Activated CD8-positive, alpha-beta T cell treated with anti-CD3 and anti-CD28 coated beads, Interleukin-2, amount 10 ng/mL, durations not matched to agents 7 days and 5 days (primary cell): Measurements from ENCODE around the gene MSI2. TPM values are rescaled to one million over a fixed set of nuclear protein-coding genes. Genes with fewer than 3 reads are reported as not detected.

ENCODE experiments used
- ATAC-seq: fragments of 150-1000 bp; cut with Tn5 transposase; one replicate; pipeline ENCODE4 v1.10.0; 2021; ENCODE audit warnings: moderate library complexity
- CTCF ChIA-PET: fragments of 350-600 bp; sonication (Branson Sonifier 250); formaldehyde crosslinking; loops from one replicate; lab custom pipeline; 2021; ENCODE audit warnings: antibody characterized with exemption; lab: Charles Lee
- POLR2A ChIA-PET: fragments of 350-600 bp; sonication (Branson Sonifier 250); formaldehyde crosslinking; loops from one replicate; lab custom pipeline; 2021; ENCODE audit warnings: antibody characterized with exemption; lab: Charles Lee
- DNase-seq: peaks from one replicate; pipeline ENCODE4 v3.0.0-alpha.2; 2020
- H3K27ac Mint-ChIP-seq: one replicate; pipeline ENCODE4 v1.8.0; 2021; ENCODE audit warnings: mild to moderate bottlenecking, mixed read lengths
- H3K27me3 Mint-ChIP-seq: one replicate; pipeline ENCODE4 v1.8.0; 2021; ENCODE audit warnings: low read depth, mixed read lengths
- H3K36me3 Mint-ChIP-seq: one replicate; pipeline ENCODE4 v1.8.0; 2021; ENCODE audit warnings: low read depth, mixed read lengths
- H3K4me1 Mint-ChIP-seq: one replicate; pipeline ENCODE4 v1.8.0; 2021; ENCODE audit warnings: low read depth, mixed read lengths
- H3K4me3 Mint-ChIP-seq: one replicate; pipeline ENCODE4 v1.8.0; 2021; ENCODE audit warnings: mild to moderate bottlenecking, mixed read lengths
- H3K9me3 Mint-ChIP-seq: one replicate; pipeline ENCODE4 v1.8.0; 2022; ENCODE audit warnings: mixed read lengths; ENCODE audit not compliant: insufficient read depth
- total RNA-seq, 2 experiments: library from RNA; stranded (reverse); gene quantifications; one replicate each; pipeline ENCODE4 v1.2.3, GENCODE V29; 2021

MSI2 gene
- total RNA-seq, 2 experiments from 2014 or later, result 123 to 125 TPM

GRCh38 chr17:57531078-57531477, 274.8 kb downstream of the MSI2 start:
- ATAC-seq (no peak), DNase-seq (no peak)
- CTCF ChIA-PET, result interaction anchor here (1.4 kb wide), 1 partner anchor 141 kb away, joined by 3 read pairs; no protein-coding TSS in a partner anchor
- POLR2A ChIA-PET, result interaction anchor here (1.0 kb wide), 1 partner anchor 13 kb away, joined by 3 read pairs; no protein-coding TSS in a partner anchor
- Mint-ChIP-seq H3K27ac (peak overlapping the region; percentile 8), H3K9me3 (no peaks in the 10 kb centered on the region), H3K27me3 (no peaks in the 10 kb centered on the region), H3K4me3 (no peak overlapping the region), H3K36me3 (peaks cover 23% of the 10 kb centered on the region), H3K4me1 (peaks cover 34% of the 10 kb centered on the region)

GRCh38 chr17:57531648-57532504, 275.6 kb downstream of the MSI2 start:
- Mint-ChIP-seq H3K36me3 (peaks cover 23% of the 10 kb centered on the region), H3K4me3 (no peak overlapping the region), H3K27ac (peak overlapping the region; percentile 52), H3K9me3 (no peaks in the 10 kb centered on the region), H3K27me3 (no peaks in the 10 kb centered on the region), H3K4me1 (peaks cover 37% of the 10 kb centered on the region)
- DNase-seq (no peak), ATAC-seq (no peak)
- ChIA-PET POLR2A (interaction anchor here (1.0 kb wide), 1 partner anchor 14 kb away, joined by 3 read pairs; no protein-coding TSS in a partner anchor), CTCF (no interaction called here)

- H3K36me3 Mint-ChIP-seq, result peaks cover 23% of the 10 kb centered on the region
- H3K27me3 Mint-ChIP-seq, result no peaks in the 10 kb centered on the region
- peaks cover 41% of the 10 kb centered on the region for H3K4me1 Mint-ChIP-seq
- POLR2A ChIA-PET, result no interaction called here
- ATAC-seq (no peak), DNase-seq (no peak)
- CTCF ChIA-PET, result interaction anchor here (0.9 kb wide), 1 partner anchor 289 kb away, joined by 3 read pairs; no protein-coding TSS in a partner anchor
- H3K4me3 Mint-ChIP-seq, result no peak overlapping the region
- H3K27ac Mint-ChIP-seq, result peak overlapping the region; percentile 52
- H3K9me3 Mint-ChIP-seq, result no peaks in the 10 kb centered on the region
These were observed 276.2 kb downstream of the MSI2 start for GRCh38 chr17:57532556-57532955.

- ChIA-PET CTCF (interaction anchor here (0.9 kb wide), 1 partner anchor 290 kb away, joined by 3 read pairs; no protein-coding TSS in a partner anchor), POLR2A (no interaction called here)
- H3K9me3 Mint-ChIP-seq, result no peaks in the 10 kb centered on the region
- peaks cover 23% of the 10 kb centered on the region for H3K36me3 Mint-ChIP-seq
- H3K27ac Mint-ChIP-seq, result no peak overlapping the region
- H3K27me3 Mint-ChIP-seq, result no peaks in the 10 kb centered on the region
- DNase-seq (no peak), ATAC-seq (no peak)
- H3K4me1 Mint-ChIP-seq, result peaks cover 45% of the 10 kb centered on the region
- H3K4me3 Mint-ChIP-seq, result no peak overlapping the region
These were observed 276.6 kb downstream of the MSI2 start for GRCh38 chr17:57532966-57533365.

- Mint-ChIP-seq H3K36me3 (peaks cover 23% of the 10 kb centered on the region), H3K27ac (no peak overlapping the region), H3K27me3 (no peaks in the 10 kb centered on the region), H3K9me3 (no peaks in the 10 kb centered on the region), H3K4me3 (no peak overlapping the region), H3K4me1 (peaks cover 54% of the 10 kb centered on the region)
- no peak for DNase-seq
- no peak for ATAC-seq
- ChIA-PET POLR2A (interaction anchor here (0.5 kb wide), 1 partner anchor 138 kb away, joined by 3 read pairs; no protein-coding TSS in a partner anchor), CTCF (no interaction called here)
These were observed 277.5 kb downstream of the MSI2 start for GRCh38 chr17:57533684-57534305.

- ChIA-PET POLR2A (no interaction called here), CTCF (no interaction called here)
- H3K36me3 Mint-ChIP-seq, result peaks cover 18% of the 10 kb centered on the region
- H3K27me3 Mint-ChIP-seq, result no peaks in the 10 kb centered on the region
- H3K27ac Mint-ChIP-seq, result no peak overlapping the region
- DNase-seq, result no peak
- no peak overlapping the region for H3K4me3 Mint-ChIP-seq
- no peak for ATAC-seq
- H3K9me3 Mint-ChIP-seq, result no peaks in the 10 kb centered on the region
- H3K4me1 Mint-ChIP-seq, result peaks cover 48% of the 10 kb centered on the region
These were observed 278.5 kb downstream of the MSI2 start for GRCh38 chr17:57534863-57535248.

GRCh38 chr17:57535249-57535966, 279.1 kb downstream of the MSI2 start:
- H3K27me3 Mint-ChIP-seq, result no peaks in the 10 kb centered on the region
- DNase-seq (no peak), ATAC-seq (no peak)
- ChIA-PET CTCF (no interaction called here), POLR2A (no interaction called here)
- H3K4me3 Mint-ChIP-seq, result no peak overlapping the region
- H3K36me3 Mint-ChIP-seq, result peaks cover 15% of the 10 kb centered on the region
- H3K9me3 Mint-ChIP-seq, result no peaks in the 10 kb centered on the region
- H3K4me1 Mint-ChIP-seq, result peaks cover 42% of the 10 kb centered on the region
- no peak overlapping the region for H3K27ac Mint-ChIP-seq

GRCh38 chr17:57536289-57536688, 280.0 kb downstream of the MSI2 start:
- H3K27me3 Mint-ChIP-seq, result no peaks in the 10 kb centered on the region
- H3K9me3 Mint-ChIP-seq, result no peaks in the 10 kb centered on the region
- no peak overlapping the region for H3K4me3 Mint-ChIP-seq
- ATAC-seq (no peak), DNase-seq (no peak)
- peaks cover 34% of the 10 kb centered on the region for H3K4me1 Mint-ChIP-seq
- H3K36me3 Mint-ChIP-seq, result peaks cover 13% of the 10 kb centered on the region
- ChIA-PET CTCF (no interaction called here), POLR2A (no interaction called here)
- no peak overlapping the region for H3K27ac Mint-ChIP-seq

GRCh38 chr17:57536789-57537523, 280.6 kb downstream of the MSI2 start:
- ChIA-PET POLR2A (no interaction called here), CTCF (interaction anchor here (0.8 to 1.7 kb wide), 9 partner anchors 10 to 296 kb away, joined by 3 to 14 read pairs (median 3); no protein-coding TSS in a partner anchor)
- Mint-ChIP-seq H3K27ac (peak overlapping the region; percentile 90), H3K27me3 (no peaks in the 10 kb centered on the region), H3K36me3 (peaks cover 8% of the 10 kb centered on the region), H3K9me3 (no peaks in the 10 kb centered on the region), H3K4me3 (peak overlapping the region; percentile 61), H3K4me1 (peaks cover 27% of the 10 kb centered on the region)
- no peak for DNase-seq
- no peak for ATAC-seq

- Mint-ChIP-seq H3K27ac (peak overlapping the region; percentile 90), H3K36me3 (peaks cover 4% of the 10 kb centered on the region), H3K4me3 (peak overlapping the region; percentile 61), H3K9me3 (no peaks in the 10 kb centered on the region), H3K27me3 (no peaks in the 10 kb centered on the region), H3K4me1 (peaks cover 21% of the 10 kb centered on the region)
- peak; percentile 68 for ATAC-seq
- POLR2A ChIA-PET, result no interaction called here
- CTCF ChIA-PET, result interaction anchor here (0.8 to 1.7 kb wide), 9 partner anchors 11 to 295 kb away, joined by 3 to 14 read pairs (median 3); no protein-coding TSS in a partner anchor
- DNase-seq, result peak; percentile 26
These were observed 281.4 kb downstream of the MSI2 start for GRCh38 chr17:57537524-57538410.
